Measurements from ENCODE around the gene ZNF140. TPM values are rescaled to one million over a fixed set of nuclear protein-coding genes. Genes with fewer than 3 reads are reported as not detected.
A peak's percentile ranks its signal among the peaks of the same experiment; 100 is the strongest.

ZNF140 gene
- 10 to 100 TPM in 2 of 4 donors, 1 to 10 TPM in 2; 3.9 to 17.5 (median 8.7) TPM for total RNA-seq

- TF ChIP-seq POLR2A (IDR thresholded peaks at IDR 0.05) (peak in 3 of 4 donors; percentile 13 to 60 (median 49)), CTCF (IDR thresholded peaks at IDR 0.05) (peak in 4 of 6 experiments; percentile 23 to 55 (median 44))
- H3K4me1 ChIP-seq: peaks cover 4 to 14% (median 6%) of the 10 kb centered on the region in 3 donors
- intact Hi-C loops (cut with DNase I): no loop called here
Observed at GRCh38 chr12:133080368-133081158, at the start of gene ZNF140. ZNF140 (plus strand) TSS chr12:133080923; CDS start chr12:133081321, 398 bp downstream.

GRCh38 chr12:133037207-133038005 is 43.3 kb upstream of the ZNF140 start, which contains the start of gene ZNF84:
ZNF84 (plus strand) TSS chr12:133037509; CDS start chr12:133041468, 3,959 bp downstream.
- Histone ChIP-seq H3K27me3 (no peaks in the 10 kb centered on the region), H3K4me3 (peak within 1 kb of the TSS; percentile 71 to 89 (median 82)), H3K9me3 (peaks cover 0 to 58% (median 41%) of the 10 kb centered on the region in 3 donors), H3K27ac (peak within 1 kb of the TSS; percentile 90 to 99 (median 97)), H3K36me3 (peaks cover 0 to 36% (median 9%) of the 10 kb centered on the region in 3 donors), H3K4me1 (peaks cover 0 to 19% (median 9%) of the 10 kb centered on the region in 3 donors)
- intact Hi-C loops (cut with DNase I): loop anchor here (10.0 kb wide), 1 partner anchor 53 kb away; the partner anchor contains the start of gene ZNF26
- 0% methylated on average over 17 to 36 of the region's 103 CpGs for WGBS, 2 donors
- TF ChIP-seq CTCF (IDR thresholded peaks at IDR 0.05) (peak in 1 of 6 experiments; percentile 34), POLR2A (IDR thresholded peaks at IDR 0.05) (peak in 2 of 4 donors; percentile 61 to 81)
- peak; percentile 83 for DNase-seq

More at GRCh38 chr12:133080368-133081158, at the start of gene ZNF140:
- H3K27ac ChIP-seq: peak within 1 kb of the TSS; percentile 97 to 99 (median 98)
- no peaks in the 10 kb centered on the region for H3K27me3 ChIP-seq
- H3K4me3 ChIP-seq: peak within 1 kb of the TSS; percentile 76 to 97 (median 90)
- DNase-seq: peak; percentile 90
- WGBS, 2 donors: 0% methylated on average over 8 to 18 of the region's 69 CpGs
- H3K9me3 ChIP-seq: peaks cover 5 to 78% (median 72%) of the 10 kb centered on the region in 3 donors
- H3K36me3 ChIP-seq: peaks cover 16 to 41% (median 17%) of the 10 kb centered on the region in 3 donors

- Histone ChIP-seq H3K9me3 (peaks cover 4 to 64% (median 49%) of the 10 kb centered on the region in 3 donors), H3K27ac (peak overlapping the region in 3 of 4 donors; percentile 90 to 99 (median 98))
- intact Hi-C loops (cut with DNase I): loop anchor here (10.0 kb wide), 1 partner anchor 53 kb away; the partner anchor contains the start of gene ZNF26
Observed at GRCh38 chr12:133038118-133038709, 42.5 kb upstream of the ZNF140 start.

GRCh38 chr12:133046698-133047097 is 34.0 kb upstream of the ZNF140 start:
- intact Hi-C loops (cut with DNase I): no loop called here
- Histone ChIP-seq H3K9me3 (peaks cover 28 to 100% (median 97%) of the 10 kb centered on the region in 3 donors), H3K27ac (no peak overlapping the region), H3K4me3 (no peak overlapping the region), H3K4me1 (no peaks in the 10 kb centered on the region), H3K27me3 (no peaks in the 10 kb centered on the region), H3K36me3 (peaks cover 50 to 100% (median 56%) of the 10 kb centered on the region in 3 donors)
- no peak for DNase-seq
- WGBS, 2 donors: 96 to 99% methylated on average over 3 of the region's 3 CpGs
- TF ChIP-seq CTCF (IDR thresholded peaks at IDR 0.05) (no peak), POLR2A (IDR thresholded peaks at IDR 0.05) (no peak)

More at GRCh38 chr12:133038118-133038709, 42.5 kb upstream of the ZNF140 start:
- H3K4me3 ChIP-seq: peak overlapping the region; percentile 71 to 89 (median 82)
- H3K36me3 ChIP-seq: peaks cover 5 to 44% (median 13%) of the 10 kb centered on the region in 3 donors
- TF ChIP-seq POLR2A (IDR thresholded peaks at IDR 0.05) (no peak), CTCF (IDR thresholded peaks at IDR 0.05) (no peak)
- no peaks in the 10 kb centered on the region for H3K27me3 ChIP-seq
- WGBS, 2 donors: 44 to 48% methylated on average over 4 of the region's 4 CpGs
- H3K4me1 ChIP-seq: peaks cover 0 to 19% (median 9%) of the 10 kb centered on the region in 3 donors
- DNase-seq: no peak

Data from esophagus squamous epithelium (tissue), 5 donors.